Osteocyte (in vitro differentiated cells): ENCODE data around the gene DYNC2I2. TPM values are rescaled to one million over a fixed set of nuclear protein-coding genes. Genes with fewer than 3 reads are reported as not detected.
A peak's percentile ranks its signal among the peaks of the same experiment; 100 is the strongest.
"Not testable (repeated sequence)": the region's sequence is repeated elsewhere in the genome, so short reads cannot be mapped to it uniquely, and the experiment has no call there.

Experiments used
- DNase-seq: peaks from one replicate; pipeline ENCODE4 v3.0.0; 2021; ENCODE audit warnings: mixed read lengths; ENCODE audit not compliant: unreplicated experiment; ENCODE audit errors: extremely low spot score
- H3K27ac Mint-ChIP-seq: one replicate; pipeline ENCODE4 v1.8.0; 2021; ENCODE audit warnings: mild to moderate bottlenecking, mixed read lengths; ENCODE audit not compliant: unreplicated experiment
- H3K27me3 Mint-ChIP-seq: one replicate; pipeline ENCODE4 v1.8.0; 2021; ENCODE audit warnings: mixed read lengths; ENCODE audit not compliant: unreplicated experiment
- H3K36me3 Mint-ChIP-seq: one replicate; pipeline ENCODE4 v1.8.0; 2021; ENCODE audit warnings: mixed read lengths; ENCODE audit not compliant: unreplicated experiment
- H3K4me1 Mint-ChIP-seq: one replicate; pipeline ENCODE4 v1.8.0; 2021; ENCODE audit warnings: mixed read lengths; ENCODE audit not compliant: unreplicated experiment
- H3K4me3 Mint-ChIP-seq: one replicate; pipeline ENCODE4 v1.8.0; 2021; ENCODE audit warnings: mild to moderate bottlenecking, moderate library complexity, mixed read lengths; ENCODE audit not compliant: unreplicated experiment
- H3K9me3 Mint-ChIP-seq: one replicate; pipeline ENCODE4 v1.8.0; 2021; ENCODE audit warnings: mixed read lengths; ENCODE audit not compliant: unreplicated experiment
- total RNA-seq: library from RNA; stranded (reverse); gene quantifications from 2 replicates; pipeline ENCODE4 v1.2.1, GENCODE V29; 2021
- TF ChIP-seq, protein P1 (sequence below): fragments of 200-600 bp; sonication (generic); IDR thresholded peaks from 2 replicates; pipeline ENCODE4 v1.5.0; 2021; ENCODE audit warnings: antibody characterized with exemption, mild to moderate bottlenecking, moderate library complexity

DYNC2I2 gene
- total RNA-seq, 1 donor from 2014 or later, result 62.5 TPM

DNA sequence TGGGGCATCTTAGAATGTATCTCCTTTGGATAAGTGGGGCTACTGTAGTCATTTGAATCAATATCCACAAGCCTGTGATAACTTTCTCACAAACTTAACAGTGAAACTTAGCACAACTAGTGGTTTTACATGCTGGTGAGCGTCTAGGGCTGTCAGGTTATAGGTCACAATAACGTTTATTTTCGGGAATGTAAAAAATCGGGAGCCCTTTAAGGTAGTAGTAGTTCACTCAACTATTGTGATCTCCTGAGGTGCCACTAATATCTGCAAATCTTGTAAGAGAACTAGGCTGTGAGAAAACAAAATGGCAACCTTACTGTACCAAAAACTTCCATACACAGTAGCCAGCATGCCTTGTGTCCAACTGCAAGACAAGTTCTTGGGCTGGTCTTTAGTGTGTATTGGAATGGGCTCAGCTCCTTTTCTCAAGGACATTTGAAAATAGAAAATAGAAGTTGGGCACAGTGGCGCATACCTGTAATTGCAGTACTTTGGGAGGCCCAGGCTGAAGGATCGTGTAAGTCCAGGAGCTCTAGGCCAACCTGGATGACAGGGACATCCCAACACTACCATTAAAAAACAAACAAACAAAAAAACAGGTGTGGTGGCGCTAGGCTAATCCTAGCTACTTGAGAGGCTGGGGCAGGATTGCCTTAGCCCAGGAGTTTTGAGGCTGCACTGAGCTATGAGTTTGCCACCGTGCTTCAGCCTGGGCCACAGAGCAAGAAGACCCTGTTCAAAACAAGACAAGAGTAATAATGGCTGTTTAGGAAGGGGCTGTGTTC is 40.5 kb upstream of the DYNC2I2 start:
- Mint-ChIP-seq H3K4me3 (no peak overlapping the region), H3K36me3 (peaks cover 36% of the 10 kb centered on the region), H3K27ac (peak overlapping the region; percentile 62), H3K4me1 (peaks cover 20% of the 10 kb centered on the region), H3K9me3 (no peaks in the 10 kb centered on the region), H3K27me3 (no peaks in the 10 kb centered on the region)
- TF ChIP-seq, protein P1, sequence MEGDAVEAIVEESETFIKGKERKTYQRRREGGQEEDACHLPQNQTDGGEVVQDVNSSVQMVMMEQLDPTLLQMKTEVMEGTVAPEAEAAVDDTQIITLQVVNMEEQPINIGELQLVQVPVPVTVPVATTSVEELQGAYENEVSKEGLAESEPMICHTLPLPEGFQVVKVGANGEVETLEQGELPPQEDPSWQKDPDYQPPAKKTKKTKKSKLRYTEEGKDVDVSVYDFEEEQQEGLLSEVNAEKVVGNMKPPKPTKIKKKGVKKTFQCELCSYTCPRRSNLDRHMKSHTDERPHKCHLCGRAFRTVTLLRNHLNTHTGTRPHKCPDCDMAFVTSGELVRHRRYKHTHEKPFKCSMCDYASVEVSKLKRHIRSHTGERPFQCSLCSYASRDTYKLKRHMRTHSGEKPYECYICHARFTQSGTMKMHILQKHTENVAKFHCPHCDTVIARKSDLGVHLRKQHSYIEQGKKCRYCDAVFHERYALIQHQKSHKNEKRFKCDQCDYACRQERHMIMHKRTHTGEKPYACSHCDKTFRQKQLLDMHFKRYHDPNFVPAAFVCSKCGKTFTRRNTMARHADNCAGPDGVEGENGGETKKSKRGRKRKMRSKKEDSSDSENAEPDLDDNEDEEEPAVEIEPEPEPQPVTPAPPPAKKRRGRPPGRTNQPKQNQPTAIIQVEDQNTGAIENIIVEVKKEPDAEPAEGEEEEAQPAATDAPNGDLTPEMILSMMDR, result no peak
- no peak for DNase-seq

DNA sequence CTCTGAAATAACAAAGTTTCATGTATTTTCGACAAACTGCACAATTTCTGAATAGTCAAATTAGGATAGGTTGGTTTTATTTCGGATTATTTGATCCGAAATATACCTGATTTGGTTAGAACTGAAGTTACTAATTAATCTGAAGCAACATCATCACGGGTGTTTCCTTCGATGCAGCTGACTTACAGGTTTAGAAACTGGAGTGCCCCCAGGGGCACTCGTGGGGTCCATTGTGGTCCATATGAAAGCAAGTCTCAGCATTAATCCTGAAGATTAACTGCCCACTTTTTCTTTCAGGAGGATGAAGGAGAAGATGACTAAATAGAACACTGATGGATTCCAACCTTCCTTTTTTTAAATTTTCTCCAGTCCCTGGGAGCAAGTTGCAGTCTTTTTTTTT is 37.7 kb upstream of the DYNC2I2 start:
- H3K4me1 Mint-ChIP-seq, result peaks cover 29% of the 10 kb centered on the region
- H3K4me3 Mint-ChIP-seq, result no peak overlapping the region
- no peak for DNase-seq
- no peaks in the 10 kb centered on the region for H3K9me3 Mint-ChIP-seq
- H3K27me3 Mint-ChIP-seq, result no peaks in the 10 kb centered on the region
- peaks cover 45% of the 10 kb centered on the region for H3K36me3 Mint-ChIP-seq
- H3K27ac Mint-ChIP-seq, result no peak overlapping the region
- TF ChIP-seq, protein P1, result no peak

DNA sequence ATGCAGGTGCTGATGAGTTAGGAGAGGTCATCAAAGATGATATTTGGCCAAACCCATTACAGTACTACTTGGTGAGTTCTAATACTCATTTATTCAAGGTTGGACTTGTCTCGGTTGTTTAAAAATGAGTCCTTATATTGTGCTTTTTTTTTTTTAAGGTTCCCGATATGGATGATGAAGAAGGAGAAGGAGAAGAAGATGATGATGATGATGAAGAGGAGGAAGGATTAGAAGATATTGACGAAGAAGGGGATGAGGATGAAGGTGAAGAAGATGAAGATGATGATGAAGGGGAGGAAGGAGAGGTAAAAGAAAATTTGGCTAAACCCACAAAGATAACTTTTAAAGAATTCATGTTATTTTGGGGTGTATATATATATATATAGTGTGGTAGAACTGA is 37.1 kb upstream of the DYNC2I2 start:
- Mint-ChIP-seq H3K4me1 (peaks cover 29% of the 10 kb centered on the region), H3K36me3 (peaks cover 45% of the 10 kb centered on the region)
- H3K9me3 Mint-ChIP-seq, DNase-seq, H3K27ac Mint-ChIP-seq, H3K27me3 Mint-ChIP-seq, H3K4me3 Mint-ChIP-seq: not testable (repeated sequence)

DNA sequence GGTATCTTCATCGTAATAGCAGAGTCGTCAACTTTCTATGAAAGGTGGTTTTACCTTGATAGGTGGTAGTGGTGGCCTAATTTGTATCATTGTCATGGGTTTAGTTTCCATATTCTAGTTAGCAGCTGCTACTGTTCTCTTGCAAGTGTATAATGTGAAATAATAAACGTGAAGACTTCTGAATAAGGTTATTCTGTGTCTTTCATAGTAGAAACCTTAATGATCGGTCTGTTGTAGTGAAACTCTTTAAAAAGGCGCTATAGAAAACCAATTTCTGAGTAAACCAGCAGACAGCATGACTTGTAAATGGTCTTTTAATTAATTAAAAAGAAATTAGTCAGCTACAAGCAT is 34.0 kb upstream of the DYNC2I2 start:
- Mint-ChIP-seq H3K9me3 (no peaks in the 10 kb centered on the region), H3K27me3 (no peaks in the 10 kb centered on the region), H3K4me1 (peaks cover 33% of the 10 kb centered on the region), H3K4me3 (peak overlapping the region; percentile 99), H3K36me3 (peaks cover 34% of the 10 kb centered on the region), H3K27ac (peak overlapping the region; percentile 93)
- TF ChIP-seq, protein P1, result no peak
- DNase-seq, result no peak

DNA sequence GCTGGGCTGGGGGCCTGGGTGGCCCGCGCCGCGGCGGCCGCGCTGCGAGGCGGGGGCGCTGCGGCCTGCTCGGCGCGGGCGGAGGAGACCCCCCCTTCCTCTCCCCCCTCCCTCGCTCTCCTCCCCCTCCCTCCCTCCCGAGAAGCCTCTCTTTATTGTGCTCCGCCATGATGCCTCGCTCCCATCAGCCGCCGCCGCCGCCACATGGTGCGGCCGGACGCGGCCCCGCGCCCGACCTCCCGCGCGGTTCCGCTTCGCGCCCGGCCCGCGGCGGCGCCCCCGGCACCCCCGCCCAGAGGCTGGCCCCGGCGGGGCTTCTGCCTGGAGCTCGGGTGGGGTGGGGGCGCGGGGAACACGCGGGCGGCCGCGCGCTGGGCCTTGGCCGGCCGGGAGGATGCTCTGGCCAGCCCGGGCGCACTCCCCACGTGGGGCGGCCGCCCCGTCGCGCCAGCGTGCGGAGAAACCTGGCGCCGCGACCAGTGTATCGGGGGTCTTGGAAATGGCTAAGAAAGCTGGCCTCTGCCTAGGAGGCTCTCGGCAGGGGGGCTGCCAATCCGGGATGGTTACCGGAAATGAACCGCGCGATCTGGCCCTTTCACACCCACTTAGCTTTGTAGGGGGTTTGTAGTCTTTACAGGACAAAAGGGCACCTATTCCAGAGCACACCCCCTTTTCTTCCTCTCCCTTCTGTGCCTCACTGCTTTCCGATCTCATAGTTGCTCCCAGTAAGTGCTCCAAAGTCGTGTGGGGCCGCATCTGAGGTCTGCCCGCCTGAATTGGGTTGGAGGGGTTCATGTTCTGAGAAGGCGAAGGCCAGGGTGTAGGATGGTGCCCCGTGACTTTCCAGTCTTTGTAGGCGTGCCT is 33.4 kb upstream of the DYNC2I2 start:
- Mint-ChIP-seq H3K9me3 (no peaks in the 10 kb centered on the region), H3K27ac (peak overlapping the region; percentile 93), H3K4me1 (peaks cover 39% of the 10 kb centered on the region), H3K36me3 (peaks cover 30% of the 10 kb centered on the region), H3K27me3 (no peaks in the 10 kb centered on the region), H3K4me3 (peak overlapping the region; percentile 99)
- TF ChIP-seq, protein P1, result no peak
- DNase-seq, result no peak
